Ishikawa (cell line): ENCODE data around the gene KMT2D.

ENCODE experiments used
- CEBPB ChIP-seq: IDR thresholded peaks from 2 replicates; pipeline ENCODE4 v1.6.1; 2012
- CREB1 ChIP-seq: IDR thresholded peaks from 2 replicates; pipeline ENCODE4 v1.6.1; 2012; ENCODE audit warnings: low read depth
- EGR1 ChIP-seq: IDR thresholded peaks from 2 replicates; pipeline ENCODE4 v1.6.1; 2012
- EP300 ChIP-seq: IDR thresholded peaks from 2 replicates; pipeline ENCODE4 v1.6.1; 2012; ENCODE audit warnings: borderline replicate concordance
- FOXM1 ChIP-seq: IDR thresholded peaks from 2 replicates; pipeline ENCODE4 v1.6.1; 2012; ENCODE audit warnings: low read depth, borderline replicate concordance
- MAX ChIP-seq: IDR thresholded peaks from 2 replicates; pipeline ENCODE4 v1.6.1; 2012
- NFIC ChIP-seq: IDR thresholded peaks from 2 replicates; pipeline ENCODE4 v1.6.1; 2012
- RAD21 ChIP-seq: IDR thresholded peaks from 2 replicates; pipeline ENCODE4 v1.6.1; 2012; ENCODE audit warnings: low read depth
- REST ChIP-seq: IDR thresholded peaks from 2 replicates; pipeline ENCODE4 v1.6.1; 2012; ENCODE audit warnings: low read depth, mild to moderate bottlenecking
- TAF1 ChIP-seq: IDR thresholded peaks from 2 replicates; pipeline ENCODE4 v1.6.1; 2012; ENCODE audit warnings: low read depth, mild to moderate bottlenecking
- TEAD4 ChIP-seq: IDR thresholded peaks from 2 replicates; pipeline ENCODE4 v1.6.1; 2012
- USF1 ChIP-seq: IDR thresholded peaks from 2 replicates; pipeline ENCODE4 v1.6.1; 2012
- YY1 ChIP-seq: IDR thresholded peaks from 2 replicates; pipeline ENCODE4 v1.6.1; 2012; ENCODE audit warnings: low read depth
- ZBTB7A ChIP-seq: IDR thresholded peaks from 2 replicates; pipeline ENCODE4 v1.6.1; 2012; ENCODE audit warnings: low read depth

- TF ChIP-seq ZBTB7A = no peak
- 0 out of 2 replicates have a peak, but pooled peaks have one; percentile 30 for TF ChIP-seq MAX
- TF ChIP-seq TAF1 = no peak
- TF ChIP-seq CREB1 = no peak
- TF ChIP-seq YY1 = no peak
- TF ChIP-seq EP300 = no peak
- TF ChIP-seq FOXM1 = no peak
- TF ChIP-seq NFIC = no peak
- TF ChIP-seq USF1 = peak; percentile 55
- TF ChIP-seq EGR1 = no peak
- no peak for TF ChIP-seq REST
- TF ChIP-seq CEBPB = no peak
- TF ChIP-seq RAD21 = no peak
- TF ChIP-seq TEAD4 = 0 out of 2 replicates have a peak, but pooled peaks have one; percentile 6
Observed at GRCh38 chr12:49094160-49094974, 33.8 kb upstream of the KMT2D start, which contains the start of gene DHH.
